A549 treated with CpdA at 1 μM for 4 hours (cell line): ENCODE measurements around the gene PPP2R5A. TPM values are rescaled to one million over a fixed set of nuclear protein-coding genes. Genes with fewer than 3 reads are reported as not detected.

Source experiments
- total RNA-seq: library from RNA; stranded (reverse); fragments of 200-300 nt; extraction: Qiagen RNA extraction; gene quantifications from 5 replicates; pipeline ENCODE4 v1.2.3, GENCODE V29; 2022; ENCODE audit warnings: low read depth

PPP2R5A gene
- total RNA-seq, result 22.1 to 25.3 TPM (median 23.8 TPM) in 5 replicates

GRCh38 chr1:212284744-212285684 is at the start of gene PPP2R5A:
Gene PPP2R5A (plus strand): TSS chr1:212285410. CDS start chr1:212286111, 701 bp downstream.

Other genes starting within 250 kb of the PPP2R5A start
- gene INTS7, start 249.9 kb upstream of the PPP2R5A start, total RNA-seq, result 20.1 to 23.5 TPM (median 22.5 TPM) in 5 replicates
- gene DTL, start 249.7 kb upstream of the PPP2R5A start, total RNA-seq, result 19.2 to 25.0 TPM (median 22.7 TPM) in 5 replicates
- gene PACC1, start 129.5 kb downstream of the PPP2R5A start, total RNA-seq, result 19.0 to 23.8 TPM (median 22.3 TPM) in 5 replicates
- gene NENF, start 147.5 kb downstream of the PPP2R5A start, total RNA-seq, result 81.4 to 140 TPM (median 137 TPM) in 5 replicates